ENCODE data around the gene CLPX. TPM values are rescaled to one million over a fixed set of nuclear protein-coding genes. Genes with fewer than 3 reads are reported as not detected.
"Not testable (repeated sequence)": the region's sequence is repeated elsewhere in the genome, so short reads cannot be mapped to it uniquely, and the experiment has no call there.

Gene CLPX
- total RNA-seq, 1 donor from 2014 or later: 31.7 TPM

- no peak for DNase-seq (ENCODE audit: low read depth in 2 of 2)
Measured at GRCh38 chr15:65172531-65172930, 12.6 kb downstream of the CLPX start.

- DNase-seq (ENCODE audit: low read depth in 2 of 2): no peak
Measured at GRCh38 chr15:65171428-65171827, 13.7 kb downstream of the CLPX start.

GRCh38 chr15:65165875-65166274, 19.3 kb downstream of the CLPX start:
- no peak for DNase-seq (ENCODE audit: low read depth in 2 of 2)

GRCh38 chr15:65164139-65164538, 21.0 kb downstream of the CLPX start:
- DNase-seq (ENCODE audit: low read depth in 2 of 2): no peak

GRCh38 chr15:65163041-65163440, 22.1 kb downstream of the CLPX start:
- no peak for DNase-seq (ENCODE audit: low read depth in 2 of 2)

GRCh38 chr15:65156692-65157091, 28.4 kb downstream of the CLPX start:
- DNase-seq (ENCODE audit: low read depth in 2 of 2): peak in 1 of 2 donors; percentile 4

GRCh38 chr15:65154720-65155119, 30.4 kb downstream of the CLPX start:
- DNase-seq (ENCODE audit: low read depth in 2 of 2): no peak

- no peak for DNase-seq (ENCODE audit: low read depth in 2 of 2)
Measured at GRCh38 chr15:65147902-65148301, 37.2 kb downstream of the CLPX start.

GRCh38 chr15:65146438-65146837, 38.7 kb downstream of the CLPX start:
- DNase-seq (ENCODE audit: low read depth in 2 of 2): no peak

- peak in 1 of 2 donors; percentile 36 for DNase-seq (ENCODE audit: low read depth in 2 of 2)
Measured at GRCh38 chr15:65138631-65139030, 46.5 kb downstream of the CLPX start.

- not testable (repeated sequence) for DNase-seq (ENCODE audit: low read depth in 2 of 2)
Measured at GRCh38 chr15:65137893-65138292, 47.2 kb downstream of the CLPX start.

- not testable (repeated sequence) for DNase-seq (ENCODE audit: low read depth in 2 of 2)
Measured at GRCh38 chr15:65137089-65137488, 48.1 kb downstream of the CLPX start.

- DNase-seq (ENCODE audit: low read depth in 2 of 2): no peak
Measured at GRCh38 chr15:65134538-65134937, 50.6 kb downstream of the CLPX start.

GRCh38 chr15:65133548-65134200, 51.5 kb downstream of the CLPX start, which contains the start of gene PDCD7:
Gene PDCD7, minus strand, starts transcription at chr15:65133808. Its CDS starts 27 bp downstream, at chr15:65133781.
- DNase-seq (ENCODE audit: low read depth in 2 of 2): peak; percentile 90 to 94

- DNase-seq (ENCODE audit: low read depth in 2 of 2): peak; percentile 76 to 77
Measured at GRCh38 chr15:65132878-65133547, 52.1 kb downstream of the CLPX start.

- peak in 1 of 2 donors; percentile 3 for DNase-seq (ENCODE audit: low read depth in 2 of 2)
Measured at GRCh38 chr15:65130941-65131340, 54.2 kb downstream of the CLPX start.

GRCh38 chr15:65115542-65115941, 69.6 kb downstream of the CLPX start:
- DNase-seq (ENCODE audit: low read depth in 2 of 2): no peak

GRCh38 chr15:65115086-65115485, 70.1 kb downstream of the CLPX start, which contains the start of gene UBAP1L:
Gene UBAP1L, minus strand, starts transcription at chr15:65115200. Its CDS starts 8,985 bp downstream, at chr15:65106215.
- DNase-seq (ENCODE audit: low read depth in 2 of 2): no peak

- peak; percentile 95 for DNase-seq (ENCODE audit: low read depth in 2 of 2)
Measured at GRCh38 chr15:65110676-65111292, 74.4 kb downstream of the CLPX start.

- peak; percentile 54 to 88 for DNase-seq (ENCODE audit: low read depth in 2 of 2)
Measured at GRCh38 chr15:65106011-65106590, 79.0 kb downstream of the CLPX start.

GRCh38 chr15:65105038-65105437, 80.1 kb downstream of the CLPX start:
- no peak for DNase-seq (ENCODE audit: low read depth in 2 of 2)

- no peak for DNase-seq (ENCODE audit: low read depth in 2 of 2)
Measured at GRCh38 chr15:65102912-65103311, 82.2 kb downstream of the CLPX start.

Data from lung microvascular endothelial cell (primary cell).